Stomach (tissue), 9 donors: ENCODE measurements around the gene LRRC34. TPM values are rescaled to one million over a fixed set of nuclear protein-coding genes. Genes with fewer than 3 reads are reported as not detected.

ENCODE experiments used
- DNase-seq, 2 donors: peaks; one replicate each; pipeline versions ENCODE4 v3.0.0 to v3.0.0-alpha.2; 2013 to 2019
- H3K27ac ChIP-seq, 5 donors: fragments of 200-600 bp in 4 of 5; sonication (generic) in 4 of 5; one replicate each; pipeline ENCODE4 v1.5.1; 2013 to 2019; ENCODE audit warnings: mild to moderate bottlenecking in 1 of 5, moderate library complexity in 1 of 5
- H3K27me3 ChIP-seq, 3 donors: fragments of 200-600 bp; sonication (generic); one replicate each; pipeline ENCODE4 v1.5.1; 2017 to 2019; ENCODE audit warnings: mixed run types in 1 of 3
- H3K36me3 ChIP-seq, 4 donors: fragments of 200-600 bp; sonication (generic); 1 replicate in 3 of 4; 2 replicates in 1 of 4; pipeline ENCODE4 v1.5.1; 2016 to 2019
- H3K4me1 ChIP-seq, 4 donors: fragments of 200-600 bp; sonication (generic); one replicate each; pipeline ENCODE4 v1.5.1; 2016 to 2019
- H3K4me3 ChIP-seq, 4 donors: fragments of 200-600 bp; sonication (generic) in 3 of 4; one replicate each; pipeline ENCODE4 v1.5.1; 2016 to 2019; ENCODE audit warnings: mild to moderate bottlenecking in 1 of 4
- H3K9me3 ChIP-seq, 4 donors: fragments of 200-600 bp; sonication (generic); one replicate each; pipeline ENCODE4 v1.5.1; 2016 to 2019
- EP300 ChIP-seq: sonication (generic); formaldehyde crosslinking; IDR thresholded peaks from one replicate; pipeline ENCODE4 v1.6.1; 2017; ENCODE audit warnings: antibody characterized with exemption
- POLR2A ChIP-seq, 4 donors: fragments of 450-650 bp; IDR thresholded peaks; one replicate each; pipeline ENCODE4 v1.6.1; 2016; ENCODE audit warnings: antibody characterized with exemption in 4 of 4, control low read depth in 2 of 4, mild to moderate bottlenecking in 1 of 4, moderate library complexity in 1 of 4
- POLR2AphosphoS5 ChIP-seq, 3 donors: sonication (generic); formaldehyde crosslinking; IDR thresholded peaks; one replicate each; pipeline ENCODE4 v1.6.1; 2016; ENCODE audit warnings: antibody characterized with exemption in 3 of 3
- WGBS, 5 donors: extraction: QIAGEN DNeasy Blood & Tissue Kit in 3 of 5; methylation state at CpG; one replicate each; pipeline versions ENCODE4 v1.1.5 to v1.1.7; 2013 to 2018; 5-methylcytosine and 5-hydroxymethylcytosine counted together
- intact Hi-C: fragments of 100-400 bp; cut with DNase I; formaldehyde crosslinking; loops from one replicate; pipeline ENCODE4 v1.15.1; 2023; ENCODE audit warnings: low total_unique reads
- polyA plus RNA-seq, 3 donors: library from polyadenylated mRNA; stranded (reverse); fragments of 200-250 nt; gene quantifications; one replicate each; pipeline ENCODE4 v1.2.3, GENCODE V29; 2013
- total RNA-seq, 5 donors: library from RNA; depleted of rRNA; stranded (reverse); fragments of >200 nt; gene quantifications; one replicate each; pipeline versions ENCODE4 v1.1.0 to v1.2.3, GENCODE V29; 2014 to 2016
- TF ChIP-seq, protein P1 (sequence below), 7 experiments: fragments of 450-650 bp in 4 of 7; fragments of 200-600 bp in 3 of 7; sonication (generic) in 3 of 7; IDR thresholded peaks; one replicate each; pipeline ENCODE4 v1.5.1; 2016 to 2019; ENCODE audit warnings: antibody characterized with exemption in 7 of 7, control low read depth in 2 of 7, mild to moderate bottlenecking in 1 of 7
- donor health status: healthy with polysubstance abuse.
- donor health status: Bipolar disorder and iron deficiency.
- donor health status: healthy.

Gene LRRC34
- total and polyA plus RNA-seq, 8 donors = 0.43 to 4.2 (median 1.7) TPM; not detected in 3

- H3K4me1 ChIP-seq = peaks cover 0 to 56% (median 12%) of the 10 kb centered on the region in 4 donors
- TF ChIP-seq POLR2A (IDR thresholded peaks at IDR 0.05) (no peak), EP300 (no peak), POLR2AphosphoS5 (IDR thresholded peaks at IDR 0.05) (no peak)
- TF ChIP-seq, protein P1, sequence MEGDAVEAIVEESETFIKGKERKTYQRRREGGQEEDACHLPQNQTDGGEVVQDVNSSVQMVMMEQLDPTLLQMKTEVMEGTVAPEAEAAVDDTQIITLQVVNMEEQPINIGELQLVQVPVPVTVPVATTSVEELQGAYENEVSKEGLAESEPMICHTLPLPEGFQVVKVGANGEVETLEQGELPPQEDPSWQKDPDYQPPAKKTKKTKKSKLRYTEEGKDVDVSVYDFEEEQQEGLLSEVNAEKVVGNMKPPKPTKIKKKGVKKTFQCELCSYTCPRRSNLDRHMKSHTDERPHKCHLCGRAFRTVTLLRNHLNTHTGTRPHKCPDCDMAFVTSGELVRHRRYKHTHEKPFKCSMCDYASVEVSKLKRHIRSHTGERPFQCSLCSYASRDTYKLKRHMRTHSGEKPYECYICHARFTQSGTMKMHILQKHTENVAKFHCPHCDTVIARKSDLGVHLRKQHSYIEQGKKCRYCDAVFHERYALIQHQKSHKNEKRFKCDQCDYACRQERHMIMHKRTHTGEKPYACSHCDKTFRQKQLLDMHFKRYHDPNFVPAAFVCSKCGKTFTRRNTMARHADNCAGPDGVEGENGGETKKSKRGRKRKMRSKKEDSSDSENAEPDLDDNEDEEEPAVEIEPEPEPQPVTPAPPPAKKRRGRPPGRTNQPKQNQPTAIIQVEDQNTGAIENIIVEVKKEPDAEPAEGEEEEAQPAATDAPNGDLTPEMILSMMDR (IDR thresholded peaks at IDR 0.05) = no peak
- H3K27ac ChIP-seq = no peak overlapping the region
- 72 to 78% (median 77%) methylated on average over 4 of the region's 4 CpGs for WGBS, 5 donors
- intact Hi-C loops = no loop called here
- DNase-seq = no peak
- H3K4me3 ChIP-seq = no peak overlapping the region
- H3K9me3 ChIP-seq = no peaks in the 10 kb centered on the region
- H3K27me3 ChIP-seq = no peaks in the 10 kb centered on the region
- H3K36me3 ChIP-seq = peaks cover 32 to 98% (median 95%) of the 10 kb centered on the region in 4 donors
Observed at GRCh38 chr3:169781209-169781855, 31.4 kb downstream of the LRRC34 start.

GRCh38 chr3:169780742-169781141 is 32.0 kb downstream of the LRRC34 start:
- TF ChIP-seq POLR2AphosphoS5 (IDR thresholded peaks at IDR 0.05) = no peak
- TF ChIP-seq, protein P1 (IDR thresholded peaks at IDR 0.05) = no peak
- TF ChIP-seq POLR2A (IDR thresholded peaks at IDR 0.05) = no peak
- TF ChIP-seq EP300 = no peak
- Histone ChIP-seq H3K27ac (no peak overlapping the region), H3K36me3 (peaks cover 27 to 97% (median 95%) of the 10 kb centered on the region in 4 donors), H3K4me1 (peaks cover 4 to 61% (median 17%) of the 10 kb centered on the region in 4 donors), H3K9me3 (no peaks in the 10 kb centered on the region), H3K4me3 (no peak overlapping the region), H3K27me3 (no peaks in the 10 kb centered on the region)
- 52 to 60% (median 58%) methylated on average over 2 of the region's 2 CpGs for WGBS, 5 donors
- DNase-seq = no peak
- intact Hi-C loops = no loop called here

GRCh38 chr3:169777822-169778221 is 34.9 kb downstream of the LRRC34 start:
- no peak overlapping the region for H3K27ac ChIP-seq
- no peak for DNase-seq
- H3K36me3 ChIP-seq = peaks cover 19 to 82% (median 78%) of the 10 kb centered on the region in 4 donors
- H3K4me3 ChIP-seq = no peak overlapping the region
- intact Hi-C loops = no loop called here
- TF ChIP-seq POLR2AphosphoS5 (IDR thresholded peaks at IDR 0.05) (no peak), POLR2A (IDR thresholded peaks at IDR 0.05) (no peak), EP300 (no peak)
- TF ChIP-seq, protein P1 (IDR thresholded peaks at IDR 0.05) = no peak
- H3K4me1 ChIP-seq = peaks cover 23 to 82% (median 38%) of the 10 kb centered on the region in 4 donors
- H3K27me3 ChIP-seq = no peaks in the 10 kb centered on the region
- 69 to 95% (median 81%) methylated on average over 4 of the region's 4 CpGs for WGBS, 5 donors
- H3K9me3 ChIP-seq = no peaks in the 10 kb centered on the region

DNA sequence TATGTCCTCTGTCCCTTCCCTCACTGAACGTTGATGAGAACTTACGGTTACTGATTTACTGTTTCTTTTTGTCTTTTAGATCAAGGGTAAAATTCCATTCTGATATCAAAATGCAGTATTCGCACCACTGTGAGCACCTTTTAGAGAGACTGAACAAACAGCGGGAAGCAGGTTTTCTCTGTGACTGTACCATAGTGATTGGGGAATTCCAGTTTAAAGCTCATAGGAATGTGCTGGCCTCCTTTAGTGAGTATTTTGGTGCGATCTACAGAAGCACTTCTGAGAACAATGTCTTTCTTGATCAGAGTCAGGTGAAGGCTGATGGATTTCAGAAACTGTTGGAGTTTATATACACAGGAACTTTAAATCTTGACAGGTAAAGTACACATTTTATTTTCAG is 38.5 kb downstream of the LRRC34 start:
- Histone ChIP-seq H3K27ac (peak overlapping the region in 4 of 5 donors; percentile 99 to 100 (median 99)), H3K4me3 (peak overlapping the region; percentile 67 to 94 (median 77)), H3K27me3 (no peaks in the 10 kb centered on the region), H3K9me3 (no peaks in the 10 kb centered on the region), H3K36me3 (peaks cover under 1 to 46% (median 42%) of the 10 kb centered on the region in 4 donors), H3K4me1 (peaks cover 23 to 52% (median 38%) of the 10 kb centered on the region in 4 donors)
- DNase-seq = no peak
- intact Hi-C loops = no loop called here
- TF ChIP-seq POLR2AphosphoS5 (IDR thresholded peaks at IDR 0.05) = no peak
- TF ChIP-seq, protein P1 (IDR thresholded peaks at IDR 0.05) = no peak
- TF ChIP-seq POLR2A (IDR thresholded peaks at IDR 0.05) = no peak
- TF ChIP-seq EP300 = no peak
- 25 to 42% (median 29%) methylated on average over 5 of the region's 5 CpGs for WGBS, 5 donors
